HEK293T (cell line): ENCODE measurements around the gene NOP53.

Experiments used
- ELF4 ChIP-seq: fragments of 450-650 bp; IDR thresholded peaks from 2 replicates; pipeline ENCODE4 v1.6.1; 2017; ENCODE audit warnings: antibody characterized with exemption
- FOXA1 ChIP-seq: fragments of 450-650 bp; IDR thresholded peaks from 2 replicates; pipeline ENCODE4 v1.6.1; 2016; ENCODE audit warnings: mild to moderate bottlenecking
- NFRKB ChIP-seq: fragments of 450-650 bp; IDR thresholded peaks from 2 replicates; pipeline ENCODE4 v1.6.1; 2016; ENCODE audit warnings: mild to moderate bottlenecking, moderate library complexity

GRCh38 chr19:47730910-47731309 is 14.4 kb upstream of the NOP53 start:
- no peak for TF ChIP-seq NFRKB
- TF ChIP-seq ELF4, result no peak
- no peak for TF ChIP-seq FOXA1
